ENCODE data around the gene PSMB3. TPM values are rescaled to one million over a fixed set of nuclear protein-coding genes. Genes with fewer than 3 reads are reported as not detected.
A peak's percentile ranks its signal among the peaks of the same experiment; 100 is the strongest.

The PSMB3 gene
- total RNA-seq, 1 donor: 298 TPM

DNA sequence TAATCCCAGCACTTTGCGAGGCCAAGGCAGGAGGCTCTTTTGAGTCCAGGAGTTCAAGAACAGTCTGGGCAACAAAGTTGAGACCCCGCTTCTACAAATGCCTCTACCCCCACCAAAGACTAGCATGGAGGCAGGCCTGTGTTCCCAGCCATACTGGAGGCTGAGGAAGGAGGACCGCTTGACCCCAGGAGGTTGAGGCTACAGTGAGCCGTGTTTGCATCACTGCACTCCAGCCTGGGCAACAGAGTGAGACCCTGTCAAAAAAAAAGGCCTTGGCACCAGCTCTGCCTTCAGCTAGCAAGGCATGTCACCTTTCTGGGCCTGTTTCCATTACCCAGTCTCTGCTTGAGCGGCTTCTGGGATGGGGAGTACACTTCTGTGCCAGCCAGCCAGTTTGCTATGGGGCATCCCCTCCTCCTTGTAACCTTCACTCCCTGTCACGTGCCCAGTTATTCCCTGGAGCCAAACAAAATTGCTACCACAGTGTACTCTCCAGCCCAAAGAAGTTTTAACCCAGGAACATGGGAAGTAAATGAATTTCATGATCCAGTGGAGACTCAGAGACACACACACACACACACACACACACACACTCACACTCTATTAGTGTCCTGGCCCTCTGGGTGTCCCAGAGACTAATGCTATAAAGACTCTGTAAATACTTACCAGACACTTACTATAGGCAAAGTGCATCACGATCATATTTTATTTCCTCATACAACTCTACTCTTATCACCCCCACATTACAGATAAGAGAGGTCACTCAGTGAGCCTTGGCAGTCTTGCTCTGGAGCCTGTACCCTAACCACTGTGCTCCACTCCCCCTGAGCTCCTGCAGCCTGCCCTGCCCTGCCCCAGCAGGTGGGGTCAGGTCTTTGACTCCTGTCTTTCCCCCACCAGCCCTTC lies 19.9 kb upstream of the PSMB3 start:
- no peak for DNase-seq (ENCODE audit: low read depth in 2 of 3, low spot score in 2 of 3)

DNA sequence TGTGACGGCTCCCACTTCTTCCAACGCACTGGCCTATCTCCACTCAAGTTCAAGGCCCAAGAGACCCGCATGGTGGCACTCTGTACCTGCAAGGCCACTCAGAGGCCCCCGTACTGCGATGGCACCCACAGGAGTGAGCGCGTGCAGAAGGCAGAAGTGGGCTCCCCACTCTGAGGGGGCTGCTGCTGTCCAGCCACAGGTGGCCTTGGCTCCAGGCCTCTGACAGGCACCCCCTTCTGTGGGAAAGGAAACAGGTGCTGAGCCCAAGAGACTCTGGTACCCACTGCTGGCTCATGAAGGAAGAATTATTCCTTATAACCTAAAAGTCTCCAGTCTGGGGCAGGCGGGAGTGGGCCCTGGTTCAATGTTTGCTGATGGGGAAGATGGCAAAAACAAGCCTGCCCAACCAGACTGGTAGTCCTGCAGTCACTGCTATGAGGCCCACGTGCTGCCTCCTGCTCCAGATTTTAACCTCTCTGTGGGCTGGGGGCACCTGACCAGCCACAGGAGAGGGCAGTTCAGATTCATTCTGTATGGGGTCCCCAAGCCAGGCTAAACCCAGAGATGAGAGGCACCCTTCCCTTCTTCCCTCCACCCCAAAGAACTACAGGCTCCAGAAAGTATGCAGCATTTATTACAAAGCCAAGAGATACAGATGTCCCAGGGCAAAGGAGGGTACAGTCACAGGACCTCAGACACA lies 19.1 kb upstream of the PSMB3 start:
- DNase-seq (ENCODE audit: low read depth in 2 of 3, low spot score in 2 of 3): no peak

DNA sequence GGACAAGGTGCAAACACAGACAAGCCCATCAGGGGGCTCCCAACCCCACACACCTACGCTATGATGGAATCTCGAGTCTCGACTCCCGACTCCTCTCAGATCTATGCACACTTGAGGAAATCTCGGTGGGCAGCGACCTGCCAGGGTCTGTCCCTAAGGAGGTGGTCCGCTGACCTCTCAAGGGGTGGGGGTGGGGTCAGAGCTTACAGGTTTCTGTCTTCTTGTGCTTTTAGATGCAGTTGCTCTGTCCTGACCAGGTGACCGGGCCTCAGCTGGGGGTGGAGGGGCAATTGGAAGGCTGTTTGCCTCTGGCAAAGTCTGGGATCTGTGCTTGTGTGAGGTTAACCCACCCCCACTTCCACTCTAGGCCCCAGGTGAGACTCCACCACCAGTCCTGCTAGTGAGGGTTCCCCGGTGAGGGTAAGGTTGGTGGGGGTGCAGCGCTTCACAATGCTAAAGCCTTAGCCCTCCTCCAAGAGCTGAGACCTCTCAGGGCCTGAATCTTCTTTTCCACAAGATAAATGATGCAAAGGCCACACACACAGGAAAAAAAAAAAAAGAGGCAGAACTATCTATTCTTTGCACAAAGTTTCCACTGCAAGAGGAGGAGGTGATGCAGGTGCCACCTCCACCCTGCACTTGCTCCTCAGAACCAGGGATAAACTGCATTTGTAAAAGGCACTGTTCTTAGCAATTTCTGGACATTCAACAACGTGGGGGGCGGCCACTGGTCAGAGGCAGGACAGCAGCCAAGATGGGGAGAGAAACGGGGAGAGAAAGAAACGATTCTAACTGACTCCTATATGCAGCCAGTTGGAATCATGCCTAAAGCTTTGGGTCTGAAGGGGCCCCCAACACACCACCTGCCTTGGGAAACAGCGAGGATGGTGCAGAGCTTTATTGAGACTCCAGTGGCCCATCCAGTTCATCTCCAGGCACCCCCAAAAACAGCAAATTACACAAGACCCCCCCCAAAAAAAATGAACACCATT lies 18.3 kb upstream of the PSMB3 start:
- DNase-seq (ENCODE audit: low read depth in 2 of 3, low spot score in 2 of 3): no peak

DNA sequence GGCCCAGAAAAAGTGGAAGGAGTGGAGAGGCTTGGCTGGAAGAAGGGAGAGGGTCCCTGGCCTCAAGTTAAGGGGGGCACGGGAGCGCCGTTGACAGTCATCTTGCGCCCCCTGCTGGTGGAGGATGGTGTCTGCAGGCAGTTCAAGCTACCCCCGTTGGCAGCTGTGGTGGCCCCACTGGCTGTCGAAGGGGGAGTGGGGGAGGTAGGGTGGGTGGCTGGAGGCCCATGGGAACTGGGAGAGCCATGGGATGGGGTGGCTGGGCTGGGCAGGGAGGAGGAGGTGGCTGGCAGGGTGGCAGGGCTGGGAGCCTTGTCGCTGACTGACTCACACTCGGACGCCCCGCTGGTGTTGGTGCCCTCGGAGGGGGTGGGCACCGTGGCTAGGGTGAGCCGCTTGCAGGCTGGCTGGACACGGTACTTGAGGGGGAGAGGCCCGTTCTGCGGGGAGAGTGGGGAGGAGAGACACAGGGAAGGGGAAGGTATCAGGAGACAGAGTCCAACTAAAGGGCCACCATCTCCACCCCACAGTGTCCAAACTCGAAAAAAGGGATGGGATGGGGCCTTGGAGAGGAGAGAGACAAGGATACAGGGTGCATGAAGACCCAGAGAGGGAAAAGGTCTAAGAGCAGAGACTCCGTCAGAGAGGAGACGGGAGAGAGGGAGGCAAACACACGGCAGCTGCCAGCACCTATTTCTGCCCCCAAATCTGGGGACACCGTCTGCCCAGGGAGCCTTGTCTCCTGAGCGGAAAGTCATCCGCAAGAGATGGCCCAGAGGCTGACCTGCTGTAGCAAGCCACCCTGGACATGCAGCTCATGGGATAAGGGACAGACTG lies 17.2 kb upstream of the PSMB3 start:
- DNase-seq (ENCODE audit: low read depth in 2 of 3, low spot score in 2 of 3): peak in 2 of 3 donors; percentile 54 to 72

DNA sequence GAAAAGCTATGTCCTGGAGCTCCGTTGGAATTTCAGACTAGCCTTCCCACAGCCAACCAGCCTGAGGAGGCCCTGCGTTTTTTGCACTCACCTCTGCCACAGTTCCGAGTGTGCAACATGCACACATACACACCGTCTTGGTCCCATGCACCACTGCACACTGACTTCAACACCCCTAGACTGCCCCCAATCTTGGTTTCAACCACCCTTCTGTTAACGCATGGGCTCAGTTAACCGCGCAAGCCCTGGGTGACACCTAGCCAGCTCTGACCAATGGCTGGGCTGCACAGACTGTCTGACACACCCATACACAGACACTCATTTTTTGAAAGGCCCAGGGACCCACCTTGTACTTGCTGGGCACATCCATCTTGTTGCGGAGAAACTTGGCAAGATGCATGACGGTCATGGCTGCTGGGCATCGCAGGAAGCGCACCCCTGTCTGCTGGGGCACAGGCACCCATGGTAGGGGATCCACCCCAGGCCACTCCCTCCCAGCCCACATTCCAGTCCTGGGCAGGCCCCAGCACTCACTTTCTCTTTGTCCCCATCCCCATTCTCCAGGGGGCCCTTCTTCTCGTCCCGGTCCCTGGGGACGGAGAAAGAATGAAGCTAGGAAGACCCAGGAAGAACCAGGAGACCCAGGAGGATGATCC lies 14.4 kb upstream of the PSMB3 start:
- DNase-seq (ENCODE audit: low read depth in 2 of 3, low spot score in 2 of 3): no peak

DNA sequence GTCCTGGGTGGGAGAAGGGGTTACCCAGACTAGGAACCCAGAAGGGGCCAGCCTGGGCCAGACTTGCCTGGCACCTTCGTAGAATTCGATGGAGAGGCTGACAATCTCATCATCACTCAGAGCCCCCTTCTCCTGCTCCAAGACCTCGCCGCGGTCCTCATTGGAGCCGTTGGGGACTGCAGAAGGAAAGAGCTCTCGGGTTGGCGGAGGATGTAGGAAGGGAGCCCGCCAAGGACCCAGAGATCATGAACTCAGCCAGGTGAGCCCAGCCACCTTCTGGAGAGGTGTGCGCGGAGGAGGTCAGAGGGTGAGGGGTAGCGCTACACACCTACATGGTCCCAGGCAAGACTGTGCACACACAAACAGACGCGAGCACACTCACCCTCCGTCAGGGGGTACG lies 13.9 kb upstream of the PSMB3 start:
- DNase-seq (ENCODE audit: low read depth in 2 of 3, low spot score in 2 of 3): no peak

DNA sequence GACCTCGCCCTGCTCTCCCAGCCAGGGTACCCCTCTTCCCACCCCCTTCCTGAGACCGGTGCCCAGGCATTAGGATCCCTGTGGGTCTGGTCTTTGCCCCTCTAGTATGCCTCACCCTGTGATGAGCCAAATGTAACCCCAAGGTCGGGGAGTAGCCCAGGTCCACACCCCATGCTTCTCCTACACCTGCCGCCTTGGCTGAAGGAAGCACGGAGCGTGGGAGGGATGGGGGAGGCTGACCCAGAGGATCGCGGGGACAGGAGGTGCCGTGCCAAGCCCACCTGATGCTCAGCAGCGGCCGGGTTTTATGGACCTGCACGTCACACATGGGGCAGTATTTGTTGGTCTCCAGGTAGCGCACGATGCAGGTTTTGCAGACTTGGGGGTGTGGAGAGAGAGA lies 13.2 kb upstream of the PSMB3 start:
- DNase-seq (ENCODE audit: low read depth in 2 of 3, low spot score in 2 of 3): no peak

DNA sequence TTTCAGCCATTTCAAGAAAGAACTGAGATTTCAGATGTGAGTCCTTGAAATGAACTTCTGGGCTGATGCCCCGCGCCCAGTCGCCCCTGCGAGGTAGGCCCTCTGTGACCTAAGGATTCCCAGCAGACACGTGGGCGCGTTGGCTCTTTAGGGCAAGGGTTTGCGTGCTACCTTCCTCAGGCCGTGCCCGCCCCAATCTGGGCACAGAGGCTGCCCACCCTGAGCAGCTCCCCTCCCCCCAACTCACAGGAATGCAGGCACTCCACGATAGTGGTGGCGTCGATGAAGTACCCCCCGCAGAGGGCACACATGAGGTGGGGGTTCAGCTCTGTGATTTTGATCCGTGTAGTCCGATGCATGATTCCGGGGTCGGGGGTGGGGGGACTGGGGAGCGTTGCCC lies 12.5 kb upstream of the PSMB3 start:
- no peak for DNase-seq (ENCODE audit: low read depth in 2 of 3, low spot score in 2 of 3)

DNA sequence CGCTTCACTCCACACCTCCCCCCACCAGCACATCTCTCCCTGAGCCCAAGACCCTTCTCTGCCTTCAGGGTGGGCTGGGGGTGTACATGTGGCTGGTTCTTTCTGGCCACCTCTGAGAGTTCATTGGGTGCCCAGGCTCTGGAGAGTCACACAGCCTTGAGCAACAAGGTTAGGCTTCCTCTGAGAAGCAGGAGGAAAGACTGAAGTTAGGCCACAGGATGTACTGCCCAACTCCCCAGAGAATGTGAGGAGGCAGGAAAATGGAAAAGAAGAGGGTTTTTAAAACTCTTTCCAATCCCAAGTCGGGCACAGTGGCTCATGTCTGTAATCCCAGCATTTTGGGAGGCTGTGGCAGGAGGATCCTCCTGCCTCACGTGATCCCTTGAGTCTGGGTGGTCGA lies 11.7 kb upstream of the PSMB3 start:
- DNase-seq (ENCODE audit: low read depth in 2 of 3, low spot score in 2 of 3): no peak

DNA sequence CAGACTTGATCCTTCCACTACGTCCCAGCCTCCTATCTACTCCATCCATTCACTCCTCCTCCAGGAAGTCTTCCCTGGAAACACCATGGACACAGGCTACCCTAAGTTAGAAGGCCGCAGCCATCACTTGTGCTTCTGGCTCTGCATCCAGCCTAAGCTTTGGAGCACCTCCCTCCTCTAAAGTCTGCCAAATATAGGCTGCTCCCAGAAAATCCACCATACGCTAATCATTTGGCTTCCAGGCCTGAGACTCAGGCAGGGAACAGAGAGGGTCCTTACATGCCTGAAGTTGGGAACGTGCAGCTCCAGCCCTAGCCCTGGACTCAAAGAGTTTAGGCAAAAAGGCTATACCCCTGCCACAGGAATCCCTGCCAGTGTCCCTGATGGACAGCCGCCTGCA lies 11.1 kb upstream of the PSMB3 start:
- DNase-seq (ENCODE audit: low read depth in 2 of 3, low spot score in 2 of 3): no peak

DNA sequence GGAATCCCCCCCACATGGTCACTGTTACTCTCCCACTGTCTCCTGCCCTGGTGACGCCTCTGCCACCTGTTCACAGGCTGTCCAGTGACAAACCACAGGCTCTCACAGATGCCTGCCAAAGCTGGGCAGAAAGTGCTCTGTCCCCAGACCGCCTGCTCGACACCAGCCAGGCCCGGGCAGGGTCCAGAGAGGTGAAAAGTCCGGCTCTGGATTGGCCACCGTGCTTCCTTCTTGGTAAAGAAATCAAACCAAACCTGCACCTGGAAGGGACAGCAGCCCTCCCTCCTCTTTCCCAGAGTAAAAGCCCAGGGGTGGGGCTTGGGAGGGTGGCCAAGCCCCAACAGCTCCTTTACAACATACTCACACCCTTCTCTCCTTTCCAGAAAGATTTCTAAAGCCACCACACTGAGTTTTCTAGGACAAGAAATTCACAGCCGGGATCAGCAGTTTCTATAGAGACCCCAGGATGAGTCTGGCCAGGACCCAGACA lies 10.6 kb upstream of the PSMB3 start:
- DNase-seq (ENCODE audit: low read depth in 2 of 3, low spot score in 2 of 3): no peak

DNA sequence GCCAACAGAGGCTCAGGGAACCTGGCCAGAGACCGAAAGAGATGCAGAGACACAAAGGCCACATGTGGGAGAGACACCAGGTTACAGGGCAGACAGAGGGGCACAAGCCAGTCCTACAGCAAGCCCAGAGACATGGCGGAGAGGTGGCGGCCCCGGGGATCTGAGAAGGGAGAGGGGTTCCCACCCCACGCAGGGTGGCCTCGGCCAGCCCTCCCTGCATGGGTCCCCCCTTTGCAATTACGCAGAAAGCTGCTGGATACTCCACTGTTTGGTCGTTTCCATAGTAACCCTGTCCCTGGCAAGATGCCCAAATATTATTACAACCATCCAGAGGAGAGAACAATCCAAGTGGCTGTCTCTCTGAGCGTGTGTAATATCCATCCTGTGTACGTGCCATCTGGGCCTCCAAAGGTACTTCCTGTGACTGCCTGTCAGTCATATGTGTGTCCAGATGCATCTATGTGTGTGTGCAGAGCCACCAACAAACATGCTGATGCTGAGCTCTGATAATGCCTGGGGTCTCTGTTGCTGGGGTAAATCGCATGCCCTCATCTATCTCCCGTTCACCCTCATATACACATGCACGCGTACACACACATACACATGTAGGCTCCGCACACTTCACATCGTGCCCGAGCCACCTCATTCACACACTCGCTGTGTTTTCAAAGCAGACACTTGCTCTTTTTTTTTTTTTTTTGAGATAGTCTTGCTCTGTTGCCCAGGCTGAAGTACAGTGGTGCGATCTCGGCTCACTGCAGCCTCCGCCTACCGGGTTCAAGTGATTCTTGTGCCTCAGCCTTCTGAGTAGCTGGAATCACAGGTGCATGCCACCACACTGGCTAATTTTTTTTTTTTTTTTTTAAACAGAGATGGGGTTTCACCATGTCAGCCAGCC lies 9.9 kb upstream of the PSMB3 start:
- DNase-seq (ENCODE audit: low read depth in 2 of 3, low spot score in 2 of 3): peak in 1 of 3 donors; percentile 68

DNA sequence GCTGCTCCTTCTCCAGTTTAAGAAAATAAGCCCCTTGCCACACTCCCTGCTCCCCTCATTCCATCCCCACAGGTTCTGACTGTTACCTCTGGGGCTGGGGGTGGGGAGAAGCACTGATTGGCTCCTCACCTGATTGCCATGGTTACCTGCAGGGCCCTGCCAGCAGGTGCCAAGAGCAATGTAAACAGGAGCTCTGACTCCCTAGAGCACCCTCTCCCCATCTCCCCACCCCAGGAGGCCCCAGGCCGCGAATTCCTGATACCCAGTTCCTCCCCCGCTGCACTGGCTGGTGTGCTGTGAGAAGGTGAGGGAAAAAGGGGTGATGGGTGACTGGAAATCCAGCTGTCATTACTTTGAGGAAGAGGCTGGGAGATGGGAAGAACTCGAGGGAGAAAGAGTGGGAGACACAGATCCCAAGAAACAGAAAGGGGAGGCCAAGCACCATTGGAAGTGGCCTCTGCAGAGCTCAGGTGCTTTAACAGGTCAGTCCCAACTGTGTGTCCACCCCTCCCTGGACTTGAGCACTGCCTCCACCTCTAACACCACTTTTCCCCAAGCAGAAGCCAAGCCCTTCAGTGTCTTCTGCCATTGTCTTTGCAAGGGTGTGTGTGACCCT lies 8.9 kb upstream of the PSMB3 start:
- DNase-seq (ENCODE audit: low read depth in 2 of 3, low spot score in 2 of 3): no peak

DNA sequence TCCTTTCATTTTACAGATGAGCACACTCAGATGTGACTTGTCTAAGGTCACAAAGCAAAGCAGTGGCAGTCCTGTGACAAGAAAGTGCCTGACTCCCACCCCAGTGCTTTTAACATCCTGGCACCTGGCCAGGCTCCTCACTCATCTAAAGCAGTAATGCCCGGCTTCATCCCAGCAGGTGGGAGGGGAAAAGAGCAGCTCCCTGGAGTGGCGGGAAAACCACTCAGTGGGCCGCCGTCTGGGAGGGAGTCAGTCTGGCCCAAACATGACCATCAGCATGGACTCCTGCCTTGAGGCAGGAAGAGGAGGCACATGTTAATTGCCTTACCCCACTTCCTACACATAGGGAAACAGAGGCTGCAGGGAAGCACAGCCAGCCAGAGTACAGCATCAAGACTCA lies 7.0 kb upstream of the PSMB3 start:
- DNase-seq (ENCODE audit: low read depth in 2 of 3, low spot score in 2 of 3): no peak

DNA sequence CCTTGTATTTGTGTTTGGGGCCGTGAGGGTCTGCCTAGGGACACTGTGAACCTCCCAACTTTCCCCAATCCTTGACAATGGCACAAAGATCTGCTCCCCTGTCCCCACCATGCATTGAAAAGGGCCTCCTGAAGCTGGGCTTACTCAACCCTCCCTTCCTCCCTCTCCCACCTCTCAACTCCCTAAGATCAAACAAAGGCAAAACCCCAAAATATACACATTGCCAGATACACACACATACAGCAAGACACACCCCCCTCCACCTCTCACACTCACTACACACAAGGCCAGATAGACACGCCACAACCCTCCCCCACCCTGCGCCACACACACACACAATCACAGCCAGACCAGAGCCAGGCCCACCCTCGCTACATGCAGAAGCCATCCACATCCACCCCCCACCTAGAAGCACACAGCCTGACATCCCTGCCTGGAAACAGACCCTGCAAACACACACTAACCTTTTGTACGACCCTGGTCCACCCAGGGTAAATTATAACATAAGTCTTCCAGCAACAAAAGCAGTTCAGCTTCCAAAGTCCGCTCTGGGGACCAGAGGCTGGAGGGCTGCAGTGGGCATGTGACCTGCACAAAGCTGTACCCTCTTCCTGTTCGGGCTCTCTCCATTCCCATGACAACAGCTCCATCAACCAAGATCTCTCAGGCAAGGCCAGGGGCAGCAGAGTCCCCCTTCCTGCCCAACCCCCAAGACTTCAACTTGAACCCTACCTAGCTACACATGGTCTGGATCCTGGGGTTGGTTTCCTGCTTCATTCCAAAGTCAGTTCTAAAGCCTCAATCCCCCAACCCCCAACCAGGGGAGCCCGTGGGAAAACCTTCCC lies 6.3 kb upstream of the PSMB3 start:
- DNase-seq (ENCODE audit: low read depth in 2 of 3, low spot score in 2 of 3): no peak

DNA sequence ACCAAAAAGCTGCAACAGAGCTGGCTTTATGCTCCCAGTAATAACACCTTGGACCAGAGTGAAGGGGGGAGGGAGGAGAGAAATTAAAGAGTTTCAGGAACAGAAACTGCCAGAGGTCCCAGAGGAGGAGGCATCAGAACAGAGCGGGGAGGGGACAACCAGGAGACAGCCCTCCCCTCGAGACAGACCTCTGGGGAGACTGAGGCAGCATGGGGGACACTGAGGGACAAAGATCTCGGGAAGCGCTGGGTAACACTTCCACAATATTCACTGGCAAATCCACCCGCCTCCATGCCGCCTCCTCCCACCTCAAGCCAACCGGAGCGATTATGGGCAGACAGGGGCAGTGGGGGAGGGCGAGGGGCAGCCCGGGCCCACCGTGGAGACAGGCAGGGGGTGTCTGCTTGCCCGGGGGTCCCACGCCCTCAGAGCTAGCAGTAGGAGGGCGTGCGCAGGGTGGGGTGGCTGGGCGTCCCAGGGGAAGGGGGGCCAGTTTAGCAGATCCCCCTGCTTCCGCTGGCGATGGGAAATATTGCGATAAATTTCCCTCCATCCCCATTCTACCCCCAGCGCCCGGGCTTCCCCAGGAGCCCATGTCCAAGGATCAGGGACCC lies 5.6 kb upstream of the PSMB3 start:
- no peak for DNase-seq (ENCODE audit: low read depth in 2 of 3, low spot score in 2 of 3)

All from hematopoietic multipotent progenitor cell (in vitro differentiated cells).